Activated CD8-positive, alpha-beta T cell treated with anti-CD3 and anti-CD28 coated beads, Interleukin-2, amount 10 ng/mL, durations not matched to agents 7 days and 5 days (primary cell): ENCODE results near the gene INSC. TPM values are rescaled to one million over a fixed set of nuclear protein-coding genes. Genes with fewer than 3 reads are reported as not detected.
"Not testable (repeated sequence)": the region's sequence is repeated elsewhere in the genome, so short reads cannot be mapped to it uniquely, and the experiment has no call there.

Experiments used
- ATAC-seq: fragments of 150-1000 bp; cut with Tn5 transposase; one replicate; pipeline ENCODE4 v1.10.0; 2021; ENCODE audit warnings: moderate library complexity
- CTCF ChIA-PET: fragments of 350-600 bp; sonication (Branson Sonifier 250); formaldehyde crosslinking; loops from one replicate; lab custom pipeline; 2021; ENCODE audit warnings: antibody characterized with exemption; lab: Charles Lee
- POLR2A ChIA-PET: fragments of 350-600 bp; sonication (Branson Sonifier 250); formaldehyde crosslinking; loops from one replicate; lab custom pipeline; 2021; ENCODE audit warnings: antibody characterized with exemption; lab: Charles Lee
- DNase-seq: peaks from one replicate; pipeline ENCODE4 v3.0.0-alpha.2; 2020
- H3K27ac Mint-ChIP-seq: one replicate; pipeline ENCODE4 v1.8.0; 2021; ENCODE audit warnings: mild to moderate bottlenecking, mixed read lengths
- H3K27me3 Mint-ChIP-seq: one replicate; pipeline ENCODE4 v1.8.0; 2021; ENCODE audit warnings: low read depth, mixed read lengths
- H3K36me3 Mint-ChIP-seq: one replicate; pipeline ENCODE4 v1.8.0; 2021; ENCODE audit warnings: low read depth, mixed read lengths
- H3K4me1 Mint-ChIP-seq: one replicate; pipeline ENCODE4 v1.8.0; 2021; ENCODE audit warnings: low read depth, mixed read lengths
- H3K4me3 Mint-ChIP-seq: one replicate; pipeline ENCODE4 v1.8.0; 2021; ENCODE audit warnings: mild to moderate bottlenecking, mixed read lengths
- H3K9me3 Mint-ChIP-seq: one replicate; pipeline ENCODE4 v1.8.0; 2022; ENCODE audit warnings: mixed read lengths; ENCODE audit not compliant: insufficient read depth
- total RNA-seq, 2 experiments: library from RNA; stranded (reverse); gene quantifications; one replicate each; pipeline ENCODE4 v1.2.3, GENCODE V29; 2021

Gene INSC
- total RNA-seq: under 1 TPM; 0.13 to 0.34 TPM

- CTCF ChIA-PET: interaction anchor here (0.6 to 3.4 kb wide), 4 partner anchors 11 to 109 kb away, joined by 3 to 34 read pairs (median 4); no protein-coding TSS in a partner anchor
- no peak for DNase-seq
- peaks cover 2% of the 10 kb centered on the region for H3K36me3 Mint-ChIP-seq
- H3K4me3 Mint-ChIP-seq: no peak within 1 kb of the TSS
- H3K9me3 Mint-ChIP-seq: no peaks in the 10 kb centered on the region
- POLR2A ChIA-PET: no interaction called here
- ATAC-seq: no peak
- H3K27ac Mint-ChIP-seq: no peak within 1 kb of the TSS
- peaks cover 42% of the 10 kb centered on the region for H3K4me1 Mint-ChIP-seq
- peaks cover 26% of the 10 kb centered on the region for H3K27me3 Mint-ChIP-seq
Observed at GRCh38 chr11:15114501-15115475, at the start of gene INSC. INSC (plus strand) TSS chr11:15114923; CDS start chr11:15149175, 34,252 bp downstream.

- CTCF ChIA-PET, H3K36me3 Mint-ChIP-seq, DNase-seq, POLR2A ChIA-PET, H3K4me3 Mint-ChIP-seq, ATAC-seq, H3K27ac Mint-ChIP-seq: not testable (repeated sequence)
- peaks cover 11% of the 10 kb centered on the region for H3K9me3 Mint-ChIP-seq
- H3K4me1 Mint-ChIP-seq: peaks cover 18% of the 10 kb centered on the region
- H3K27me3 Mint-ChIP-seq: peaks cover 21% of the 10 kb centered on the region
Observed at GRCh38 chr11:15069751-15070150, 45.0 kb upstream of the INSC start.

- H3K36me3 Mint-ChIP-seq: no peaks in the 10 kb centered on the region
- H3K4me3 Mint-ChIP-seq: no peak overlapping the region
- CTCF ChIA-PET: no interaction called here
Observed at GRCh38 chr11:15071556-15072255, 43.0 kb upstream of the INSC start.

GRCh38 chr11:15072551-15073143 is 42.1 kb upstream of the INSC start:
- Mint-ChIP-seq H3K36me3 (no peaks in the 10 kb centered on the region), H3K27me3 (peaks cover 14% of the 10 kb centered on the region), H3K27ac (no peak overlapping the region), H3K9me3 (peaks cover 11% of the 10 kb centered on the region), H3K4me3 (no peak overlapping the region), H3K4me1 (peaks cover 23% of the 10 kb centered on the region)
- ATAC-seq: no peak
- DNase-seq: no peak
- ChIA-PET POLR2A (no interaction called here), CTCF (interaction anchor here (1.0 to 6.5 kb wide), 4 partner anchors 66 to 163 kb away, joined by 3 to 196 read pairs (median 48); no protein-coding TSS in a partner anchor)

More at GRCh38 chr11:15071556-15072255, 43.0 kb upstream of the INSC start:
- Mint-ChIP-seq H3K4me1 (peaks cover 21% of the 10 kb centered on the region), H3K27me3 (peaks cover 14% of the 10 kb centered on the region), H3K27ac (no peak overlapping the region), H3K9me3 (peaks cover 11% of the 10 kb centered on the region)
- ATAC-seq (no peak), DNase-seq (no peak)
- POLR2A ChIA-PET: no interaction called here

- H3K27ac Mint-ChIP-seq: no peak within 1 kb of the TSS
- DNase-seq: peak; percentile 27
- peaks cover 14% of the 10 kb centered on the region for H3K27me3 Mint-ChIP-seq
- ATAC-seq: peak; percentile 5
- H3K9me3 Mint-ChIP-seq: peaks cover 11% of the 10 kb centered on the region
- H3K4me1 Mint-ChIP-seq: peaks cover 23% of the 10 kb centered on the region
- no peaks in the 10 kb centered on the region for H3K36me3 Mint-ChIP-seq
- CTCF ChIA-PET: interaction anchor here (0.9 to 6.5 kb wide), 23 partner anchors 13 to 283 kb away, joined by 3 to 196 read pairs (median 6); no protein-coding TSS in a partner anchor
- peak within 1 kb of the TSS; percentile 69 for H3K4me3 Mint-ChIP-seq
- POLR2A ChIA-PET: no interaction called here
Observed at GRCh38 chr11:15073361-15074205, 41.1 kb upstream of the INSC start, which contains the start of gene CALCB. CALCB (plus strand) TSS chr11:15073593; CDS start chr11:15074719, 1,126 bp downstream.

GRCh38 chr11:15074206-15075161 is 40.2 kb upstream of the INSC start:
- peaks cover 7% of the 10 kb centered on the region for H3K9me3 Mint-ChIP-seq
- POLR2A ChIA-PET: interaction anchor here (0.9 to 1.3 kb wide), 3 partner anchors 44 to 166 kb away, joined by 3 read pairs; no protein-coding TSS in a partner anchor
- H3K4me1 Mint-ChIP-seq: peaks cover 23% of the 10 kb centered on the region

GRCh38 chr11:15075162-15075526 is 39.6 kb upstream of the INSC start:
- Mint-ChIP-seq H3K36me3 (no peaks in the 10 kb centered on the region), H3K27me3 (peaks cover 15% of the 10 kb centered on the region), H3K9me3 (peaks cover under 1% of the 10 kb centered on the region), H3K4me1 (peaks cover 23% of the 10 kb centered on the region), H3K4me3 (no peak overlapping the region), H3K27ac (no peak overlapping the region)
- ATAC-seq: no peak
- no peak for DNase-seq
- POLR2A ChIA-PET: interaction anchor here (0.9 to 1.3 kb wide), 3 partner anchors 43 to 167 kb away, joined by 3 read pairs; no protein-coding TSS in a partner anchor
- CTCF ChIA-PET: interaction anchor here (0.7 to 6.5 kb wide), 34 partner anchors 10 to 586 kb away, joined by 3 to 196 read pairs (median 4); no protein-coding TSS in a partner anchor

More at GRCh38 chr11:15074206-15075161, 40.2 kb upstream of the INSC start:
- Mint-ChIP-seq H3K27me3 (peaks cover 14% of the 10 kb centered on the region), H3K4me3 (peak overlapping the region; percentile 69), H3K36me3 (no peaks in the 10 kb centered on the region), H3K27ac (no peak overlapping the region)
- ATAC-seq: peak; percentile 90
- peak; percentile 89 for DNase-seq
- CTCF ChIA-PET: interaction anchor here (0.7 to 6.5 kb wide), 40 partner anchors 10 to 585 kb away, joined by 3 to 196 read pairs (median 4); no protein-coding TSS in a partner anchor

GRCh38 chr11:15091175-15091574 is 23.5 kb upstream of the INSC start:
- Mint-ChIP-seq H3K9me3 (no peaks in the 10 kb centered on the region), H3K27ac (no peak overlapping the region), H3K4me3 (no peak overlapping the region), H3K36me3 (no peaks in the 10 kb centered on the region), H3K27me3 (peaks cover 39% of the 10 kb centered on the region), H3K4me1 (no peaks in the 10 kb centered on the region)
- ChIA-PET CTCF (interaction anchor here (0.8 to 2.7 kb wide), 9 partner anchors 9 to 183 kb away, joined by 3 to 19 read pairs (median 5); partner anchors contain the start of gene CALCB), POLR2A (no interaction called here)
- ATAC-seq: no peak
- no peak for DNase-seq

- H3K36me3 Mint-ChIP-seq: no peaks in the 10 kb centered on the region
- H3K4me1 Mint-ChIP-seq: no peaks in the 10 kb centered on the region
- peaks cover 36% of the 10 kb centered on the region for H3K27me3 Mint-ChIP-seq
- H3K27ac Mint-ChIP-seq: no peak overlapping the region
- ATAC-seq: no peak
- ChIA-PET CTCF (interaction anchor here (0.8 to 2.7 kb wide), 8 partner anchors 8 to 184 kb away, joined by 3 to 19 read pairs (median 4); partner anchors contain the start of gene CALCB), POLR2A (no interaction called here)
- H3K4me3 Mint-ChIP-seq: no peak overlapping the region
- no peak for DNase-seq
- H3K9me3 Mint-ChIP-seq: no peaks in the 10 kb centered on the region
Observed at GRCh38 chr11:15091625-15092024, 23.1 kb upstream of the INSC start.
